ENCODE measurements around the gene PRKCQ.
A peak's percentile ranks its signal among the peaks of the same experiment; 100 is the strongest.

The PRKCQ gene
- long read RNA-seq, transcript PRKCQ-201 (18 exons, 3,285 nt): major isoform, 15 of 37 reads
- long read RNA-seq, partial matches to known transcripts: 15 of 37 reads
- long read RNA-seq, other reads (novel, unspliced or antisense): 5 of 37 reads

GRCh38 chr10:6579904-6580278, at the start of gene PRKCQ:
PRKCQ (minus strand) TSS chr10:6580276; CDS start chr10:6515135, 65,141 bp downstream.
- Histone ChIP-seq H3K4me3 (replicated peaks; ENCODE audit: insufficient read depth, low read length) (peak within 1 kb of the TSS; percentile 54), H3K27me3 (ENCODE audit: insufficient read depth, poor library complexity, severe bottlenecking) (no peaks in the 10 kb centered on the region), H3K27ac (replicated peaks) (peak within 1 kb of the TSS; percentile 80)
- DNase-seq (ENCODE audit: low read depth in 1 of 2, low spot score in 1 of 2): no peak
- TF ChIP-seq GABPA (IDR thresholded peaks at IDR 0.05; ENCODE audit: low read depth) (no peak), POLR2AphosphoS5 (IDR thresholded peaks at IDR 0.05; ENCODE audit: low read depth) (no peak), SPI1 (IDR thresholded peaks at IDR 0.05; ENCODE audit: borderline replicate concordance, low read depth) (no peak), CTCF (IDR thresholded peaks at IDR 0.05; ENCODE audit: insufficient read depth, low read length) (no peak)
- TF ChIP-seq, protein P1, sequence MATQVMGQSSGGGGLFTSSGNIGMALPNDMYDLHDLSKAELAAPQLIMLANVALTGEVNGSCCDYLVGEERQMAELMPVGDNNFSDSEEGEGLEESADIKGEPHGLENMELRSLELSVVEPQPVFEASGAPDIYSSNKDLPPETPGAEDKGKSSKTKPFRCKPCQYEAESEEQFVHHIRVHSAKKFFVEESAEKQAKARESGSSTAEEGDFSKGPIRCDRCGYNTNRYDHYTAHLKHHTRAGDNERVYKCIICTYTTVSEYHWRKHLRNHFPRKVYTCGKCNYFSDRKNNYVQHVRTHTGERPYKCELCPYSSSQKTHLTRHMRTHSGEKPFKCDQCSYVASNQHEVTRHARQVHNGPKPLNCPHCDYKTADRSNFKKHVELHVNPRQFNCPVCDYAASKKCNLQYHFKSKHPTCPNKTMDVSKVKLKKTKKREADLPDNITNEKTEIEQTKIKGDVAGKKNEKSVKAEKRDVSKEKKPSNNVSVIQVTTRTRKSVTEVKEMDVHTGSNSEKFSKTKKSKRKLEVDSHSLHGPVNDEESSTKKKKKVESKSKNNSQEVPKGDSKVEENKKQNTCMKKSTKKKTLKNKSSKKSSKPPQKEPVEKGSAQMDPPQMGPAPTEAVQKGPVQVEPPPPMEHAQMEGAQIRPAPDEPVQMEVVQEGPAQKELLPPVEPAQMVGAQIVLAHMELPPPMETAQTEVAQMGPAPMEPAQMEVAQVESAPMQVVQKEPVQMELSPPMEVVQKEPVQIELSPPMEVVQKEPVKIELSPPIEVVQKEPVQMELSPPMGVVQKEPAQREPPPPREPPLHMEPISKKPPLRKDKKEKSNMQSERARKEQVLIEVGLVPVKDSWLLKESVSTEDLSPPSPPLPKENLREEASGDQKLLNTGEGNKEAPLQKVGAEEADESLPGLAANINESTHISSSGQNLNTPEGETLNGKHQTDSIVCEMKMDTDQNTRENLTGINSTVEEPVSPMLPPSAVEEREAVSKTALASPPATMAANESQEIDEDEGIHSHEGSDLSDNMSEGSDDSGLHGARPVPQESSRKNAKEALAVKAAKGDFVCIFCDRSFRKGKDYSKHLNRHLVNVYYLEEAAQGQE (IDR thresholded peaks at IDR 0.05; ENCODE audit: insufficient replicate concordance, low read depth): no peak

GRCh38 chr10:6625428-6625827, 45.4 kb upstream of the PRKCQ start:
- no peak overlapping the region for H3K27ac ChIP-seq (replicated peaks)
- H3K4me3 ChIP-seq (replicated peaks; ENCODE audit: insufficient read depth, low read length): no peak overlapping the region
- TF ChIP-seq GABPA (IDR thresholded peaks at IDR 0.05; ENCODE audit: low read depth) (no peak), CTCF (IDR thresholded peaks at IDR 0.05; ENCODE audit: insufficient read depth, low read length) (no peak), POLR2AphosphoS5 (IDR thresholded peaks at IDR 0.05; ENCODE audit: low read depth) (no peak), SPI1 (IDR thresholded peaks at IDR 0.05; ENCODE audit: borderline replicate concordance, low read depth) (no peak)
- TF ChIP-seq, protein P1 (IDR thresholded peaks at IDR 0.05; ENCODE audit: insufficient replicate concordance, low read depth): no peak
- no peak for DNase-seq (ENCODE audit: low read depth in 1 of 2, low spot score in 1 of 2)
- H3K27me3 ChIP-seq (ENCODE audit: insufficient read depth, poor library complexity, severe bottlenecking): no peaks in the 10 kb centered on the region

GRCh38 chr10:6624392-6624791, 44.3 kb upstream of the PRKCQ start:
- Histone ChIP-seq H3K27ac (replicated peaks) (no peak overlapping the region), H3K4me3 (replicated peaks; ENCODE audit: insufficient read depth, low read length) (no peak overlapping the region), H3K27me3 (ENCODE audit: insufficient read depth, poor library complexity, severe bottlenecking) (no peaks in the 10 kb centered on the region)
- no peak for TF ChIP-seq SPI1 (IDR thresholded peaks at IDR 0.05; ENCODE audit: borderline replicate concordance, low read depth)
- no peak for TF ChIP-seq CTCF (IDR thresholded peaks at IDR 0.05; ENCODE audit: insufficient read depth, low read length)
- TF ChIP-seq POLR2AphosphoS5 (IDR thresholded peaks at IDR 0.05; ENCODE audit: low read depth): no peak
- TF ChIP-seq, protein P1 (IDR thresholded peaks at IDR 0.05; ENCODE audit: insufficient replicate concordance, low read depth): no peak
- TF ChIP-seq GABPA (IDR thresholded peaks at IDR 0.05; ENCODE audit: low read depth): no peak
- DNase-seq (ENCODE audit: low read depth in 1 of 2, low spot score in 1 of 2): no peak

All from HL-60 (cell line).